ENCODE results near the gene EXTL1. TPM values are rescaled to one million over a fixed set of nuclear protein-coding genes. Genes with fewer than 3 reads are reported as not detected.
"Not testable (repeated sequence)": the region's sequence is repeated elsewhere in the genome, so short reads cannot be mapped to it uniquely, and the experiment has no call there.

EXTL1 gene
- total and polyA plus RNA-seq, 12 donors = 0.91 to 17.0 (median 7.0) TPM

- intact Hi-C loops (cut with DNase I) = no loop called here
- Histone ChIP-seq H3K4me3 (no peak overlapping the region), H3K27ac (no peak overlapping the region), H3K4me1 (no peaks in the 10 kb centered on the region), H3K36me3 (peaks cover 0 to 97% (median 60%) of the 10 kb centered on the region in 9 donors), H3K27me3 (no peaks in the 10 kb centered on the region), H3K9me3 (no peaks in the 10 kb centered on the region)
- TF ChIP-seq, protein P1, sequence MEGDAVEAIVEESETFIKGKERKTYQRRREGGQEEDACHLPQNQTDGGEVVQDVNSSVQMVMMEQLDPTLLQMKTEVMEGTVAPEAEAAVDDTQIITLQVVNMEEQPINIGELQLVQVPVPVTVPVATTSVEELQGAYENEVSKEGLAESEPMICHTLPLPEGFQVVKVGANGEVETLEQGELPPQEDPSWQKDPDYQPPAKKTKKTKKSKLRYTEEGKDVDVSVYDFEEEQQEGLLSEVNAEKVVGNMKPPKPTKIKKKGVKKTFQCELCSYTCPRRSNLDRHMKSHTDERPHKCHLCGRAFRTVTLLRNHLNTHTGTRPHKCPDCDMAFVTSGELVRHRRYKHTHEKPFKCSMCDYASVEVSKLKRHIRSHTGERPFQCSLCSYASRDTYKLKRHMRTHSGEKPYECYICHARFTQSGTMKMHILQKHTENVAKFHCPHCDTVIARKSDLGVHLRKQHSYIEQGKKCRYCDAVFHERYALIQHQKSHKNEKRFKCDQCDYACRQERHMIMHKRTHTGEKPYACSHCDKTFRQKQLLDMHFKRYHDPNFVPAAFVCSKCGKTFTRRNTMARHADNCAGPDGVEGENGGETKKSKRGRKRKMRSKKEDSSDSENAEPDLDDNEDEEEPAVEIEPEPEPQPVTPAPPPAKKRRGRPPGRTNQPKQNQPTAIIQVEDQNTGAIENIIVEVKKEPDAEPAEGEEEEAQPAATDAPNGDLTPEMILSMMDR (IDR thresholded peaks at IDR 0.05) = no peak
- ATAC-seq = no peak
- 80 to 81% methylated on average over 2 of the region's 2 CpGs for WGBS, 2 donors
- DNase-seq = no peak
Measured at GRCh38 chr1:25978403-25978802, 43.2 kb upstream of the EXTL1 start.

DNA sequence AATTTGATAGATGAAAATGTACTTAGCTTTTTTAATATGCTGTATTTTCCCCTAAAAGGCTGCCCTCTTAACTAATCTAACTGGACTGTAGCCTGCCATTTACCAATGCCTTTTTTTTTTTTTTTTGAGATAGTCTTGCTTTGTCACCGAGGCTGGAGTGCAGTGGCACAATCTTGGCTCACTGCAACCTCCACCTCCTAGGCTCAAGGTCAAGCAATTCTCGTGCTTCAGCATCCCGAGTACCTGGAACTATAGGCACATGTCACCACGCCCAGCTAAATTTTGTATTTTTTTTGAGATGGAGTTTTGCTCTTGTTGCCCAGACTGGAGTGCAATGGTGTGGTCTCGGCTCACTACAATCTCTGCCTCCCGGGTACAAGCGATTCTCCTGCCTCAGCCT lies 42.4 kb upstream of the EXTL1 start:
- Histone ChIP-seq H3K4me1 (no peaks in the 10 kb centered on the region), H3K36me3 (peaks cover 0 to 97% (median 57%) of the 10 kb centered on the region in 9 donors), H3K4me3 (no peak overlapping the region), H3K27ac (no peak overlapping the region), H3K9me3 (no peaks in the 10 kb centered on the region), H3K27me3 (no peaks in the 10 kb centered on the region)
- TF ChIP-seq, protein P1 (IDR thresholded peaks at IDR 0.05) = no peak
- intact Hi-C loops (cut with DNase I) = no loop called here
- ATAC-seq (no peak), DNase-seq (no peak)
- 71 to 79% methylated on average over 7 of the region's 7 CpGs for WGBS, 2 donors

- no peak for ATAC-seq
Measured at GRCh38 chr1:25985171-25985570, 36.4 kb upstream of the EXTL1 start.

DNA sequence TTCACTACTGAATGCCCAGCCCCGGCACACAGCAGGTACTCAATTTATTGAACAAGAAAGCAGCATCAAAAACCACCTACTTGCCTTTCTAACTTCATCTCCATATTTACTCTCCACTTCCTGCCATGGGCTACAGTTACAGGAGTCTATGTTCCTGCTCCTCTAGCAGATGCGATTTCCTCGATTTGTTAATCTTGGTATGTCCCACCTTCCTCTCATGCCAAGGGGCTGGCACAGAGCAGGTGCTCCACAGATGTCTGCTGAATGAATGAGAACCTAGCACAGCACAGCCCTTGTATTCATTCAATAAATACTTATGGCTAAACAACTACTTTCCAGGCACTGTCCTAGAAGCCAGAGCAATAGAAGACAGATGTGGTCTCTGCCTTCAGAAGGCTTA lies 35.9 kb upstream of the EXTL1 start:
- intact Hi-C loops (cut with DNase I) = loop anchor here in 2 of 10 donors (5.0 to 10.0 kb wide), 2 partner anchors 61 to 78 kb away; partner anchors contain the start of gene STMN1 (in 1 of the 2)
- Histone ChIP-seq H3K36me3 (peaks cover 0 to 87% (median 39%) of the 10 kb centered on the region in 9 donors), H3K9me3 (no peaks in the 10 kb centered on the region), H3K4me3 (no peak overlapping the region), H3K27ac (no peak overlapping the region), H3K27me3 (no peaks in the 10 kb centered on the region), H3K4me1 (peaks cover 1 to 35% (median 17%) of the 10 kb centered on the region in 9 donors)
- 88 to 89% methylated on average over 3 of the region's 3 CpGs for WGBS, 2 donors
- DNase-seq = no peak
- TF ChIP-seq, protein P1 (IDR thresholded peaks at IDR 0.05) = no peak
- ATAC-seq = no peak

More at GRCh38 chr1:25985171-25985570, 36.4 kb upstream of the EXTL1 start:
- Histone ChIP-seq H3K27ac (no peak overlapping the region), H3K9me3 (no peaks in the 10 kb centered on the region), H3K4me1 (peaks cover 0 to 30% (median 12%) of the 10 kb centered on the region in 9 donors), H3K4me3 (no peak overlapping the region), H3K36me3 (peaks cover 0 to 92% (median 40%) of the 10 kb centered on the region in 9 donors), H3K27me3 (no peaks in the 10 kb centered on the region)
- intact Hi-C loops (cut with DNase I) = loop anchor here in 2 of 10 donors (5.0 to 10.0 kb wide), 2 partner anchors 60 to 78 kb away; partner anchors contain the start of gene STMN1 (in 1 of the 2)
- 75 to 84% methylated on average over 1 of the region's 1 CpG for WGBS, 2 donors
- no peak for DNase-seq
- TF ChIP-seq, protein P1 (IDR thresholded peaks at IDR 0.05) = no peak

DNA sequence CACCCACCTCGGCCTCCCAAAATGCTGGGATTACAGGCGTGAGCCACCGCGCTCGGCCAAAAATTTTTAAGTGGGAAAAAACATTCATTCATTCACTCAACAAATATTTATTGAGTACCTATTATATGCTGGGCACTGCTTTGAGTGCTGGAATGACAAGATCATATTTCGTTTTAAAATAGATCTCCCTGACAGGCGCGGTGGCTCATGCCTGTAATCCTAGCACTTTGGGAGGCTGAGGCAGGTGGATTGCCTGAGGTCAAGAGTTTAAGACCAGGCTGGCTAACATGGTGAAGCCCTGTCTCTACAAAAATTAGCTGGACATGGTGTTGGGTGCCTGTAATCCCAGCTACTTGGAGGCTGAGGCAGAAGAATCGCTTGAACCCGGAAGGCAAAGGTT lies 34.8 kb upstream of the EXTL1 start:
- H3K4me3 ChIP-seq, H3K27me3 ChIP-seq, H3K9me3 ChIP-seq, H3K27ac ChIP-seq, DNase-seq, ATAC-seq: not testable (repeated sequence)
- 98% methylated on average over 10 of the region's 10 CpGs for WGBS, 2 donors
- peaks cover 0 to 76% (median 33%) of the 10 kb centered on the region in 9 donors for H3K36me3 ChIP-seq
- H3K4me1 ChIP-seq = peaks cover 2 to 40% (median 23%) of the 10 kb centered on the region in 9 donors
- intact Hi-C loops (cut with DNase I) = loop anchor here in 2 of 10 donors (5.0 to 10.0 kb wide), 2 partner anchors 62 to 79 kb away; partner anchors contain the start of gene STMN1 (in 1 of the 2)

Measured in heart right ventricle (tissue), 16 donors.